HPDE6-E6E7 (cell line): Measurements from ENCODE around the gene SMIM35.

Experiments used
- DNase-seq: peaks from one replicate; pipeline ENCODE4 v3.0.0; 2011; ENCODE audit warnings: missing footprints; ENCODE audit errors: extremely low spot score

Gene SMIM35

GRCh38 chr11:118057251-118058145, 29.3 kb downstream of the SMIM35 start:
- DNase-seq: no peak

- no peak for DNase-seq
Measured at GRCh38 chr11:118056806-118057205, 30.0 kb downstream of the SMIM35 start.

- DNase-seq: no peak
Measured at GRCh38 chr11:118055966-118056365, 30.8 kb downstream of the SMIM35 start.

GRCh38 chr11:118054712-118055640, 31.8 kb downstream of the SMIM35 start:
- DNase-seq: no peak

GRCh38 chr11:118052581-118053206, 34.1 kb downstream of the SMIM35 start:
- DNase-seq: no peak

GRCh38 chr11:118051611-118052461, 34.9 kb downstream of the SMIM35 start:
- no peak for DNase-seq

- DNase-seq: no peak
Measured at GRCh38 chr11:118051136-118051610, 35.6 kb downstream of the SMIM35 start.

GRCh38 chr11:118050208-118050891, 36.4 kb downstream of the SMIM35 start:
- no peak for DNase-seq

GRCh38 chr11:118049771-118050170, 37.0 kb downstream of the SMIM35 start:
- DNase-seq: no peak

- no peak for DNase-seq
Measured at GRCh38 chr11:118048472-118049370, 38.0 kb downstream of the SMIM35 start.

- no peak for DNase-seq
Measured at GRCh38 chr11:118047749-118048148, 39.0 kb downstream of the SMIM35 start.

GRCh38 chr11:118046964-118047700, 39.6 kb downstream of the SMIM35 start:
- no peak for DNase-seq

- no peak for DNase-seq
Measured at GRCh38 chr11:118046051-118046963, 40.5 kb downstream of the SMIM35 start.

- DNase-seq: no peak
Measured at GRCh38 chr11:118045191-118045590, 41.6 kb downstream of the SMIM35 start.

GRCh38 chr11:118042796-118043195, 44.0 kb downstream of the SMIM35 start:
- no peak for DNase-seq

- DNase-seq: no peak
Measured at GRCh38 chr11:118042141-118042540, 44.6 kb downstream of the SMIM35 start.

- DNase-seq: no peak
Measured at GRCh38 chr11:118033443-118033842, 53.3 kb downstream of the SMIM35 start.

- DNase-seq: no peak
Measured at GRCh38 chr11:118028626-118029025, 58.1 kb downstream of the SMIM35 start.
